GM18505 (cell line): ENCODE data around the gene EPG5.
"Not testable (repeated sequence)": the region's sequence is repeated elsewhere in the genome, so short reads cannot be mapped to it uniquely, and the experiment has no call there.

ENCODE experiments used
- ATAC-seq: cut with Tn5 transposase; IDR thresholded peaks from one replicate; pipeline ENCODE4 v1.9.1; 2021; ENCODE audit not compliant: unreplicated experiment
- POLR2A ChIP-seq: IDR thresholded peaks from 4 replicates; pipeline ENCODE4 v1.6.1; 2011; ENCODE audit warnings: borderline replicate concordance; ENCODE audit not compliant: insufficient read depth, insufficient read length; ENCODE audit errors: extremely low read depth

The EPG5 gene

DNA sequence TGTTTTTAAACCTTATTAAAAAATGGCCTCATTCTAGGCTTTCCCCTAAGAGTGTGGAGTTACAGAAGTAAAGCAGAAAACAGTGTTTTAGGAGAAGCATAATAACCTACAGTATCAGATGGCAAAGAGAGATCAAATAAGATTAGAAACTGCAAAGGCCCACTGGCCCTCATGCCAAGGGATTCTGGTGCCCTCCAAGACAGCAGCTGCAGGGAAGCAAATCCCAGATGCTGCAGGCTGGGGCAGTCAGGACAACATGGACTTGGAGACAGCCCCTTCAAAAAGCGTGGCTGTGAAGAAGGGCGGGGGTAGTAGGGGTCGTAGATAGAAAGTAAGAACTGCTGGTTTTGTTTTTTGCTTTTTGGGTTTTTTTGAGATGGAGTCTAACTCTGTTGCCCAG lies 28.3 kb upstream of the EPG5 start:
- TF ChIP-seq POLR2A = no peak
- no peak for ATAC-seq

- ATAC-seq = no peak
- TF ChIP-seq POLR2A = no peak
Measured at GRCh38 chr18:45993438-45993837, 26.3 kb upstream of the EPG5 start.

DNA sequence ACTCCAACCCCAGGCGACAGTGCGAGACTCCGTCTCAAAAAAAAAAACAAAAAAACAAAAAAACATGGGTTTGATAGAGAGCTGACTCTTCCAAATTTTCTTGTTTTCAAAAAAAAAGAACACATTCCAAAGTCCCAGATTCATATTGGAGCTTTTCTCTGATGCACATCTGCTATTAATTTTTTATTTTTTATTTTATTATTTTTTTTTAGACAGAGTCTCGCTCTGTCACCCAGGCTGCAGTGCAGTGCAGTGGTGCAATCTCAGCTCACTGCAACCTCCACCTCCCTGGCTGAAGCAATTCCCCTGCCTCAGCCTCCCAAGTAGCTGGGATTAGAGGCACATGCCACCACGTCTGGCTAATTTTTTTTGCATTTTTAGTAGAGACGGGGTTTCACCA lies 25.4 kb upstream of the EPG5 start:
- ATAC-seq = not testable (repeated sequence)

DNA sequence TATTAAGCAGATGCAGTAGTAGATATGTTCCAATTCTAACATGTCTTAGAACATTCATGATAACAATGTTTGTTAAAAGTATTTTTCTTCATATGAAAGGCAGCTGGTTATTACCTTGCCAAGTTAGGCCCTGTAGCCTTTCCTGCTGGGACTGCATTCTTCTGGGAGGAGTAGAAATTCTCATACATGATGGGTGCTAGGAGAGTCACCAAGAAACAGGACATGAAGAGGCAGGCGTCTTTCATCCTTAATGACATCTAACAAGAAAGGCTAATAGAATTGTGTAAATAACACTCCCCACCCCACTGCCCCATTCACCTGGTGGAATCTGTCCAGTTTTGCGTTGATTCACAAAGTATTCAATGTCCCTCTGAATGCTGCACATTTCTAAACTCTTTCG lies 24.7 kb upstream of the EPG5 start:
- no peak for ATAC-seq
- no peak for TF ChIP-seq POLR2A

DNA sequence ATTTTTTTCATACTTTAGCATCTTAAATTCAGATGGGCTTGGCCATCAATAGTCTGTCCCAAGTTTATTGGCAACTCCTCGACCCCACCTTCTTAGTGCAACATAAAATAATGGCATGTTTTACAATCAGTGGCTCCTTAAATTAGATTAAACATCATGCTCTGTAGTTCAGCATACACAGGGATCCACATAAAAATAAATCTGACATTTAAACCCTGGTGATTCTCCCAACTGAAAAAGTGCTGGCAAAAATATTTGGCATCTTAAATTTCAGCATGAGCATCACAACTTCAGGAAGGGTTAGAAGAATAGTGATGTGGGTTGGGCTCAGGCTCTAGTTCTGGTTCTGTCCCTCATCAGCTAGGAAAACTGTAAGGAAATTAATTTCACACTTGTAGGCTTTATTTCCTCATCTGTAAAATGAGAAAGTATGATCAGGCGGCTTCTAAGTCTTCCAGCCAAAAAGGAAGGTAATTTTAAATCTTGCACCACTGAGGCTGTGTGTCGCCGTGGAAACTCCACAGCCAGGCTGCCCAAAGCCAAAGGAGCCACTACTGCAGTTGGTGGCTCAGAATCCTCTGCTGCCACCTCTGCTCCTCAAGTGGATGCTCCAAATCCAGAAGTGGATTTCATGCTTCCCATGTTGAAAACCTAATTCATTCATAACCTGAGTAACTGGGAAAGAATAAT lies 17.6 kb upstream of the EPG5 start:
- no peak for TF ChIP-seq POLR2A

GRCh38 chr18:45981821-45982220 lies 14.7 kb upstream of the EPG5 start:
- no peak for ATAC-seq
- TF ChIP-seq POLR2A = no peak

More for the DNA sequence above, 17.6 kb upstream of the EPG5 start:
- ATAC-seq = no peak

GRCh38 chr18:45980229-45980628 lies 13.1 kb upstream of the EPG5 start:
- TF ChIP-seq POLR2A = no peak
- no peak for ATAC-seq

- ATAC-seq = no peak
Measured at GRCh38 chr18:45978084-45978483, 11.0 kb upstream of the EPG5 start.

GRCh38 chr18:45976974-45977373 lies 9.8 kb upstream of the EPG5 start:
- ATAC-seq = no peak
- TF ChIP-seq POLR2A = no peak

More at GRCh38 chr18:45978084-45978483, 11.0 kb upstream of the EPG5 start:
- no peak for TF ChIP-seq POLR2A

- no peak for ATAC-seq
- TF ChIP-seq POLR2A = no peak
Measured at GRCh38 chr18:45976566-45976965, 9.4 kb upstream of the EPG5 start.

DNA sequence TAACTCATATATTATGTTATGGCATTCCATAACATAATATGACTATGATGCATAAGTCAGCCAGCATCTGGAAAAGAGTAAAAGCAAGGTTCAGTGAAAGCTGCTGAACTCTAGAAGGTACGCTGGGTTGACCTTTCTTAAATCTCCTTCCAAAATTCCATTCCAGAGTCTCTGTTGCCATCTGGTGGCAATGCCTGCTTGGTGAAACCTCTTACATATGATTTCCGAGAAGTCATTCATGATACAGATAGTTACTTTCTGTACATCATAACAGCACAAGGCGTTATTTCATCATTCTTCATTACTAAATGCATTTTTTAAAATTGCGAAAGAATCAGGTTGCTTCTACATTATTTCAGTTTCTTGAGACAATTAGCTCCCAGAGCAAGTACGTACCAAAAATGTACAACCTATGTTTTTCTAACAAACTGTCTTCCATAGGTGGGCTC lies 7.0 kb upstream of the EPG5 start:
- no peak for ATAC-seq
- TF ChIP-seq POLR2A = no peak

DNA sequence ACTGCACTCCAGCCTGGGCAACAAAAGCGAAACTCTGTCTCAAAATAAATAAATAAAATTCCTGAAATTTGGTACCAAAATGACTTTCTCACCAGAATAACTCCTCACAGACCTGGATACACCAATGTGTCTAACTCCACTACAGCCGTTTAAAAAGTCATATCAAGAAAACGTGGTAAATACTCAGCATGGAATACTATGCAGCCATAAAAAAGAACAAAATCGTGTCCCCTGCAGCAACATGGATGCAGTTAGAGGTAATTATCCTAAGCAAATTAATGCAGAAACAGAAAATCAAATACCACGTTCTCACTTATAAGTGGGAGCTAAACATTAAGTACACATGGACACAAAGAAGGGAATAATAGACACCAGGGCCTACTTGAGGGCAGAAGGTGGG lies 2.2 kb downstream of the EPG5 start:
- not testable (repeated sequence) for ATAC-seq

GRCh38 chr18:45962866-45963265 lies 4.3 kb downstream of the EPG5 start:
- no peak for TF ChIP-seq POLR2A
- no peak for ATAC-seq

- no peak for TF ChIP-seq POLR2A
- ATAC-seq = no peak
Measured at GRCh38 chr18:45962461-45962860, 4.7 kb downstream of the EPG5 start.

DNA sequence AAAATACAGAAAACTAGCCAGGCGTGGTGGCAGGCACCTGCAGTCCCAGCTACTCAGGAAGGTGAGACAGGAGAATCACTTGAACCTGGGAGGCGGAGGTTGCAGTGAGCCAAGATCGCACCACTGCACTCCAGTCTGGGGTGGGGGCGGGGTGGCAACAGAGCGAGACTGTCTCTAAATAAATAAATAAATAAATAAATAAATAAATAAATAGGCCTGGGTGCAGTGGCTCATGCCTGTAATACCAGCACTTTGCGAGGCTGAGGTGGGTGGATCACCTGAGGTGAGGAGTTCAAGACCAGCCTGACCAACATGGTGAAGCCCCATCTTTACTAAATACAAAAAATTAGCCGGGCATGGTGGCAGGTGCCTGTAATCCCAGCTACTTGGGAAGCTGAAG lies 7.6 kb downstream of the EPG5 start:
- not testable (repeated sequence) for ATAC-seq
